Panc1 (cell line): ENCODE results near the gene ZFP36L2. TPM values are rescaled to one million over a fixed set of nuclear protein-coding genes. Genes with fewer than 3 reads are reported as not detected.

ENCODE experiments used
- ATAC-seq: fragments of 200-7000 bp; cut with Tn5 transposase; 2 replicates; pipeline ENCODE4 v1.9.1; 2020; ENCODE audit warnings: mild to moderate bottlenecking, moderate library complexity
- BruUV-seq: library from RNA; stranded (reverse); fragments of 400-500 nt; replicated peaks from 2 replicates; lab custom pipeline; 2021; lab: Mats Ljungman, UMichigan
- CTCF ChIA-PET: fragments of 300-600 bp; sonication (Branson Sonifier 250); formaldehyde crosslinking; loops from one replicate; lab custom pipeline; 2022; ENCODE audit warnings: antibody characterized with exemption; lab: Charles Lee
- POLR2A ChIA-PET: fragments of 300-600 bp; sonication (Branson Sonifier 250); formaldehyde crosslinking; loops from one replicate; lab custom pipeline; 2022; ENCODE audit warnings: antibody characterized with exemption; lab: Charles Lee
- DNase-seq: peaks from one replicate; pipeline ENCODE4 v3.0.0-alpha.2; 2010; ENCODE audit warnings: low read depth, low spot score
- H3K27ac ChIP-seq: 2 replicates; pipeline ENCODE4 v1.5.1; 2011; ENCODE audit warnings: mild to moderate bottlenecking, low read length, inconsistent platforms
- H3K27me3 ChIP-seq: fragments of 200-500 bp; sonication (Bioruptor generic); 2 replicates; pipeline ENCODE4 v1.6.0; 2014; ENCODE audit warnings: low read length, inconsistent platforms; ENCODE audit not compliant: control insufficient read depth, insufficient read depth
- H3K36me3 ChIP-seq: fragments of 200-500 bp; sonication (Bioruptor generic); 2 replicates; pipeline ENCODE4 v1.5.1; 2014; ENCODE audit warnings: inconsistent platforms, mild to moderate bottlenecking, low read length, moderate library complexity; ENCODE audit not compliant: control insufficient read depth, insufficient read depth
- H3K4me1 ChIP-seq: 2 replicates; pipeline ENCODE4 v1.5.1; 2011; ENCODE audit warnings: inconsistent platforms, mild to moderate bottlenecking, low read length, moderate library complexity; ENCODE audit not compliant: control insufficient read depth, insufficient read depth
- H3K4me3 ChIP-seq, 2 experiments: 2 replicates each; pipeline ENCODE4 v1.5.1; 2011 to 2012; ENCODE audit warnings: low read depth in 2 of 2, low read length in 2 of 2, mild to moderate bottlenecking in 2 of 2, inconsistent platforms in 1 of 2, moderate library complexity in 1 of 2
- H3K9me3 ChIP-seq: fragments of 200-500 bp; sonication (Bioruptor generic); 2 replicates; pipeline ENCODE4 v1.5.1; 2014; ENCODE audit warnings: low read depth, mild to moderate bottlenecking, inconsistent platforms, low read length, moderate library complexity; ENCODE audit not compliant: control insufficient read depth, insufficient read depth
- CTCF ChIP-seq: fragments of 450-650 bp; IDR thresholded peaks from 2 replicates; pipeline ENCODE4 v1.5.1; 2017; ENCODE audit warnings: mild to moderate bottlenecking
- POLR2AphosphoS5 ChIP-seq: IDR thresholded peaks from 2 replicates; pipeline ENCODE4 v1.6.1; 2012; ENCODE audit warnings: mild to moderate bottlenecking, low read depth, low read length, moderate library complexity
- REST ChIP-seq, 2 experiments: IDR thresholded peaks; 2 replicates each; pipeline ENCODE4 v1.6.1; 2011 to 2012; ENCODE audit warnings: low read depth in 2 of 2, control low read depth in 1 of 2, low read length in 1 of 2, mild to moderate bottlenecking in 1 of 2, moderate library complexity in 1 of 2; ENCODE audit not compliant: insufficient read depth in 1 of 2
- SIN3A ChIP-seq: IDR thresholded peaks from 2 replicates; pipeline ENCODE4 v1.6.1; 2012; ENCODE audit warnings: low read depth, mild to moderate bottlenecking, low read length, moderate library complexity, borderline replicate concordance; ENCODE audit not compliant: insufficient read depth
- TCF7L2 ChIP-seq: IDR thresholded peaks from 2 replicates; pipeline ENCODE4 v1.6.1; 2011; ENCODE audit warnings: mild to moderate bottlenecking, low read depth, low read length, inconsistent platforms
- in situ Hi-C: cut with HindIII; loops from 2 replicates; pipeline ENCODE4 v1.10.0; 2016; ENCODE audit warnings: low sequenced_read_pairs, low pct_unique_long_range_greater_than_20kb
- intact Hi-C: fragments of 100-400 bp; cut with micrococcal nuclease; formaldehyde crosslinking; loops from one replicate; pipeline ENCODE4 v1.10.0; 2022; ENCODE audit not compliant: unreplicated experiment
- total RNA-seq: library from RNA; stranded (reverse); gene quantifications from one replicate; pipeline ENCODE4 v1.2.1, GENCODE V29; 2021; ENCODE audit not compliant: unreplicated experiment

Gene ZFP36L2
- total RNA-seq, 1 experiment from 2014 or later, result 46.3 TPM

- H3K27me3 ChIP-seq, result no peaks in the 10 kb centered on the region
- H3K27ac ChIP-seq, result no peak overlapping the region
- ChIA-PET POLR2A (no interaction called here), CTCF (no interaction called here)
- BruUV-seq, result no TSS peak
- no peak for DNase-seq
- H3K4me3 ChIP-seq, result no peak overlapping the region
- peaks cover 7% of the 10 kb centered on the region for H3K4me1 ChIP-seq
- TF ChIP-seq SIN3A (no peak), POLR2AphosphoS5 (no peak), REST (IDR thresholded peaks at IDR 0.05; ENCODE audit: insufficient read depth in 1 of 2, low read depth in 2 of 2, low read length in 1 of 2) (no peak), TCF7L2 (no peak), CTCF (no peak)
- intact Hi-C loops, result no loop called here
- no peaks in the 10 kb centered on the region for H3K36me3 ChIP-seq
- H3K9me3 ChIP-seq, result no peaks in the 10 kb centered on the region
- no peak for ATAC-seq
- in situ Hi-C loops, result no loop called here
Measured at GRCh38 chr2:43274055-43274454, 47.6 kb upstream of the ZFP36L2 start.

GRCh38 chr2:43273529-43273928 lies 47.1 kb upstream of the ZFP36L2 start:
- H3K36me3 ChIP-seq, result no peaks in the 10 kb centered on the region
- H3K9me3 ChIP-seq, result no peaks in the 10 kb centered on the region
- H3K27ac ChIP-seq, result no peak overlapping the region
- intact Hi-C loops (no loop called here), in situ Hi-C loops (no loop called here)
- no TSS peak for BruUV-seq
- H3K4me3 ChIP-seq, result no peak overlapping the region
- peaks cover 7% of the 10 kb centered on the region for H3K4me1 ChIP-seq
- ChIA-PET POLR2A (no interaction called here), CTCF (no interaction called here)
- TF ChIP-seq REST (IDR thresholded peaks at IDR 0.05; ENCODE audit: insufficient read depth in 1 of 2, low read depth in 2 of 2, low read length in 1 of 2), result no peak
- TF ChIP-seq TCF7L2, result no peak
- TF ChIP-seq CTCF, result no peak
- no peak for TF ChIP-seq POLR2AphosphoS5
- no peak for TF ChIP-seq SIN3A
- no peak for ATAC-seq
- DNase-seq, result no peak
- no peaks in the 10 kb centered on the region for H3K27me3 ChIP-seq
